Gastrocnemius medialis (tissue), 4 donors: Measurements from ENCODE around the gene HS6ST2.

ENCODE experiments used
- CTCF ChIP-seq, 5 experiments: fragments of 450-650 bp in 3 of 5; fragments of 200-600 bp in 2 of 5; sonication (generic) in 2 of 5; IDR thresholded peaks in 4 of 5; conservative IDR thresholded peaks in 1 of 5; 1 replicate in 4 of 5; 2 replicates in 1 of 5; pipeline ENCODE4 v1.5.1; 2016 to 2019; ENCODE audit warnings: antibody characterized with exemption in 5 of 5, mild to moderate bottlenecking in 3 of 5, moderate library complexity in 3 of 5
- POLR2A ChIP-seq, 2 donors: fragments of 450-650 bp; IDR thresholded peaks; one replicate each; pipeline ENCODE4 v1.6.1; 2017; ENCODE audit warnings: antibody characterized with exemption in 2 of 2, mild to moderate bottlenecking in 2 of 2, moderate library complexity in 2 of 2

GRCh38 chrX:132742246-132742645, 216.2 kb downstream of the HS6ST2 start:
- TF ChIP-seq CTCF (IDR thresholded peaks at IDR 0.05 in 4 of 5, conservative IDR thresholded peaks at IDR 0.05 in 1 of 5) = no peak
- TF ChIP-seq POLR2A (IDR thresholded peaks at IDR 0.05) = no peak
